GM12891 (cell line): Measurements from ENCODE around the gene COL1A1.

Experiments
- POLR2A ChIP-seq: IDR thresholded peaks from 2 replicates; pipeline ENCODE4 v1.6.1; 2011; ENCODE audit warnings: low read depth, low read length, control low read depth
- POLR2AphosphoS5 ChIP-seq: IDR thresholded peaks from 2 replicates; pipeline ENCODE4 v1.6.1; 2011; ENCODE audit warnings: low read depth, low read length, control low read depth
- POU2F2 ChIP-seq: IDR thresholded peaks from 2 replicates; pipeline ENCODE4 v1.6.1; 2011; ENCODE audit warnings: low read depth, mild to moderate bottlenecking, control low read depth, low read length, moderate library complexity
- SPI1 ChIP-seq: IDR thresholded peaks from 2 replicates; pipeline ENCODE4 v1.6.1; 2011; ENCODE audit warnings: low read depth, low read length, control low read depth
- TAF1 ChIP-seq: IDR thresholded peaks from 2 replicates; pipeline ENCODE4 v1.6.1; 2011; ENCODE audit warnings: low read depth, low read length, control low read depth

DNA sequence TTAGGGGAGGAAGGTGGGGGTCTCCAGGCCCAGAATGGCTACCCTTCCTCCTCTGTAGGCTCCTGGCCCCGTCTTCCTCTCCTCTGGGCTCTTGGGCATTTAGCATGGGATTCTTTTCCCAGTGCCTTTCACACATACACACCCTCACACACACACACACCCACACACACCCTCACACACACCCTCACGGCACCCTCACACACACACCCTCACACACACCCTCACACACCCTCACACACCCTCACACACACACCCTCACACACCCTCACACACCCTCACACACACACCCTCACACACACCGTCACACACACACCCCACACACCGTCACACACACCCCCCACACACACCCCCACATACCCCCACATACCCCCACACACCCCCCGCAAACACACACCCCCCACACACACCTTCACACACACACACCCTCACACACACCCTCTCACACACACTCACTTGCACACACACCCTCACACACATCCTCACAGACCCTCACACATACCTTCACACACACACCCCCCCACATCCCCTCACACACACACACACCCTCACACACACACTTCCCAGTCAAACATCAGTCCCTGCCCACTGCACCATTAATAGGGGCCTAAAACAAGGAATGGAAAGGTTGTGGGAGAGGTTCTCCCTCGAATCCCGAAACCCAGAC lies 34.8 kb downstream of the COL1A1 start:
- TF ChIP-seq POLR2A (no peak), POLR2AphosphoS5 (no peak), TAF1 (no peak), SPI1 (no peak), POU2F2 (no peak)
